Upper lobe of left lung (tissue), 4 donors: ENCODE data around the gene FABP6.

Source experiments
- EP300 ChIP-seq, 4 donors: sonication (generic); formaldehyde crosslinking; IDR thresholded peaks; one replicate each; pipeline ENCODE4 v1.5.1; 2017; ENCODE audit warnings: antibody characterized with exemption in 4 of 4, control low read depth in 2 of 4
- POLR2A ChIP-seq, 4 donors: fragments of 450-650 bp; IDR thresholded peaks; one replicate each; pipeline ENCODE4 v1.5.1; 2016 to 2017; ENCODE audit warnings: antibody characterized with exemption in 4 of 4, mild to moderate bottlenecking in 2 of 4
- POLR2AphosphoS5 ChIP-seq, 2 donors: sonication (generic); formaldehyde crosslinking; IDR thresholded peaks; one replicate each; pipeline ENCODE4 v1.5.1; 2017; ENCODE audit warnings: antibody characterized with exemption in 2 of 2
- TF ChIP-seq, protein P1 (sequence below), 6 experiments: fragments of 450-650 bp in 4 of 6; fragments of 200-600 bp in 2 of 6; sonication (generic) in 2 of 6; IDR thresholded peaks; one replicate each; pipeline ENCODE4 v1.5.1; 2016 to 2019; ENCODE audit warnings: antibody characterized with exemption in 6 of 6

DNA sequence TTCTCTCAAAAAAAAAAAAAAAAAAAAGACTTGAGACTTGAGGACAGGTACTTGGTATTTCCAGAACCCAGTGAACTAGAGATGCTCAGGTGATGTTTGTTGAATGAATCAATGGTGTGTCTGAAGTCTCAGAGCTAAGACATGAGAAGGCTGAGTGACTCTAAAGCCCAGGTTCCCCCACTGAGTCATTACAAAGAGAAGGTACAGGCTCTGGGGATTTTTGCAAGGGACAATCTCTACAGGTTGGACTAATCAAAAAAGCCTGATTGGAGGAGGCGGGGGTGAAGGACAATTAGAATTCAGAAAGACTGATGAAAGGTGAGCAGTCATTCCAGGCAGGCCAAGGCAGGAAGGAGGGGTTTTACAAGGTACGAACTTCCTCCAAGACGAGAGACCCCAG, 8.2 kb upstream of the FABP6 start:
- TF ChIP-seq POLR2AphosphoS5 (IDR thresholded peaks at IDR 0.05) (no peak), POLR2A (IDR thresholded peaks at IDR 0.05) (no peak), EP300 (IDR thresholded peaks at IDR 0.05) (no peak)
- TF ChIP-seq, protein P1, sequence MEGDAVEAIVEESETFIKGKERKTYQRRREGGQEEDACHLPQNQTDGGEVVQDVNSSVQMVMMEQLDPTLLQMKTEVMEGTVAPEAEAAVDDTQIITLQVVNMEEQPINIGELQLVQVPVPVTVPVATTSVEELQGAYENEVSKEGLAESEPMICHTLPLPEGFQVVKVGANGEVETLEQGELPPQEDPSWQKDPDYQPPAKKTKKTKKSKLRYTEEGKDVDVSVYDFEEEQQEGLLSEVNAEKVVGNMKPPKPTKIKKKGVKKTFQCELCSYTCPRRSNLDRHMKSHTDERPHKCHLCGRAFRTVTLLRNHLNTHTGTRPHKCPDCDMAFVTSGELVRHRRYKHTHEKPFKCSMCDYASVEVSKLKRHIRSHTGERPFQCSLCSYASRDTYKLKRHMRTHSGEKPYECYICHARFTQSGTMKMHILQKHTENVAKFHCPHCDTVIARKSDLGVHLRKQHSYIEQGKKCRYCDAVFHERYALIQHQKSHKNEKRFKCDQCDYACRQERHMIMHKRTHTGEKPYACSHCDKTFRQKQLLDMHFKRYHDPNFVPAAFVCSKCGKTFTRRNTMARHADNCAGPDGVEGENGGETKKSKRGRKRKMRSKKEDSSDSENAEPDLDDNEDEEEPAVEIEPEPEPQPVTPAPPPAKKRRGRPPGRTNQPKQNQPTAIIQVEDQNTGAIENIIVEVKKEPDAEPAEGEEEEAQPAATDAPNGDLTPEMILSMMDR (IDR thresholded peaks at IDR 0.05), result no peak
